Ovary (tissue), 3 donors: ENCODE measurements around the gene PAK3.

ENCODE experiments used
- CTCF ChIP-seq, 3 donors: fragments of 450-650 bp in 2 of 3; fragments of 200-600 bp in 1 of 3; IDR thresholded peaks; one replicate each; pipeline versions ENCODE4 v1.5.1 to v1.8.0; 2016 to 2022; ENCODE audit warnings: antibody characterized with exemption in 3 of 3, mild to moderate bottlenecking in 1 of 3
- POLR2A ChIP-seq: fragments of 450-650 bp; IDR thresholded peaks from one replicate; pipeline ENCODE4 v1.6.1; 2017; ENCODE audit warnings: antibody characterized with exemption, mild to moderate bottlenecking, moderate library complexity
- donor health status: DM: no; HTN: no; CAD: no.

DNA sequence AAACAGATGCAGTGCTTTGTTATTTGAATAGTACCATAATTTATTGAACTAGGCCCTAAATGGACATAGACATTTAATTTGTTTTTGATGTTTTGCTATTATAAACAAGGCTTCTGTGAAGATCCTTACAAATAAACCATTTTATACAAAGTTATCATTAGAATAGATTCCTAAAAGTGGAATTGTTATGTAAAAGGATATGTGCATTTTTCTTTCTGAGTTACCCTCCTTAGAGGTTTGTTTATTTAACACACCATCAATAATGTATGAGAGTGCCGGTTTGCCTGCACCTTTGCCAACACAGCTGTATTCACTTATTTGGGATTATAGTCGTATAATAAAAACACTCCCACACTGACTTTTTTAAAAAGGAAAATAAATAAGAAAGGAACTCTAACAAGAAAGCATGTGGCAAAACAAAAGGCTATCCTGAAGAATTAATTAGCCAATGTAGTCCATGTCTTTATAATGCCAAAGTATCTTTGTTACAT lies 84.8 kb downstream of the PAK3 start:
- TF ChIP-seq POLR2A (no peak), CTCF (IDR thresholded peaks at IDR 0.05) (no peak)
